HCT116 (cell line): ENCODE measurements around the gene MDH1. TPM values are rescaled to one million over a fixed set of nuclear protein-coding genes. Genes with fewer than 3 reads are reported as not detected.
A peak's percentile ranks its signal among the peaks of the same experiment; 100 is the strongest.

ENCODE experiments used
- ATAC-seq: fragments of 200-7000 bp; cut with Tn5 transposase; 2 replicates; pipeline ENCODE4 v1.9.1; 2020; ENCODE audit warnings: mild to moderate bottlenecking, moderate library complexity
- BruUV-seq: library from RNA; stranded (reverse); fragments of 400-500 nt; replicated peaks from 2 replicates; lab custom pipeline; 2021; lab: Mats Ljungman, UMichigan
- CTCF ChIA-PET: fragments of 300-600 bp; sonication (Branson Sonifier 250); formaldehyde crosslinking; loops from one replicate; lab custom pipeline; 2021; ENCODE audit warnings: antibody characterized with exemption; lab: Charles Lee
- POLR2A ChIA-PET: fragments of 300-600, 350-600 bp; sonication (Branson Sonifier 250); formaldehyde crosslinking; loops from one replicate; lab custom pipeline; 2021; ENCODE audit warnings: antibody characterized with exemption; lab: Charles Lee
- RAD21 ChIA-PET, 2 experiments: fragments of 300-600 bp; sonication (Branson Sonifier 250); formaldehyde crosslinking; loops; one replicate each; lab custom pipeline; 2023; ENCODE audit warnings: low total read pairs in 2 of 2; ENCODE audit not compliant: uncharacterized antibody in 2 of 2, unreplicated experiment in 2 of 2, low non-redundant PET in 1 of 2; lab: Charles Lee
- DNase-seq: peaks from one replicate; pipeline ENCODE4 v3.0.0-alpha.2; 2010; ENCODE audit warnings: low read depth, low spot score
- H2AFZ ChIP-seq: fragments of 200-600 bp; shearing (Covaris generic), sonication (generic); 2 replicates; pipeline ENCODE4 v1.6.1; 2017; ENCODE audit warnings: low read depth, mixed run types, mixed read lengths, antibody characterized with exemption, low read length; ENCODE audit not compliant: poor library complexity, severe bottlenecking
- H3K27ac ChIP-seq: 2 replicates; pipeline ENCODE4 v1.5.1; 2012; ENCODE audit warnings: low read depth, low read length
- H3K27me3 ChIP-seq: fragments of 200-600 bp; sonication (generic); 2 replicates; pipeline ENCODE4 v1.6.1; 2016; ENCODE audit warnings: mixed run types, low read length, mixed read lengths; ENCODE audit not compliant: insufficient read depth
- H3K36me3 ChIP-seq, 2 experiments: fragments of 200-500 bp in 1 of 2; fragments of 200-600 bp in 1 of 2; sonication (Bioruptor generic) in 1 of 2; sonication (generic) in 1 of 2; 2 replicates each; pipeline versions ENCODE4 v1.5.1 to v1.6.1; 2014 to 2016; ENCODE audit warnings: low read length in 2 of 2, inconsistent platforms in 1 of 2, mixed read lengths in 1 of 2, mixed run types in 1 of 2; ENCODE audit not compliant: insufficient read depth in 2 of 2, control insufficient read depth in 1 of 2
- H3K4me1 ChIP-seq, 2 experiments: fragments of 200-600 bp in 1 of 2; sonication (generic) in 1 of 2; 2 replicates each; pipeline versions ENCODE4 v1.5.1 to v1.6.1; 2012 to 2017; ENCODE audit warnings: low read length in 2 of 2, inconsistent platforms in 1 of 2, mild to moderate bottlenecking in 1 of 2, mixed read lengths in 1 of 2, mixed run types in 1 of 2, moderate library complexity in 1 of 2; ENCODE audit not compliant: insufficient read depth in 2 of 2, control insufficient read depth in 1 of 2
- H3K4me2 ChIP-seq: fragments of 200-600 bp; sonication (generic); 2 replicates; pipeline ENCODE4 v1.6.1; 2017; ENCODE audit warnings: mixed run types, low read length, mixed read lengths
- H3K4me3 ChIP-seq, 2 experiments: fragments of 200-600 bp in 1 of 2; sonication (generic) in 1 of 2; replicated peaks in 1 of 2; 2 replicates each; pipeline ENCODE4 v1.5.1; 2011 to 2016; ENCODE audit warnings: low read length in 2 of 2, control low read depth in 1 of 2, low read depth in 1 of 2, mild to moderate bottlenecking in 1 of 2, mixed read lengths in 1 of 2, mixed run types in 1 of 2
- H3K79me2 ChIP-seq: fragments of 200-600 bp; sonication (generic); 2 replicates; pipeline ENCODE4 v1.6.1; 2017; ENCODE audit warnings: mild to moderate bottlenecking, mixed run types, low read length, moderate library complexity, mixed read lengths; ENCODE audit not compliant: insufficient read depth
- H3K9ac ChIP-seq: fragments of 200-600 bp; sonication (generic); 2 replicates; pipeline ENCODE4 v1.6.1; 2016; ENCODE audit warnings: low read length, mixed read lengths
- H3K9me2 ChIP-seq: fragments of 200-600 bp; sonication (generic), shearing (Covaris generic); 2 replicates; pipeline ENCODE4 v1.6.1; 2017; ENCODE audit warnings: mixed run types, mild to moderate bottlenecking, moderate library complexity; ENCODE audit not compliant: insufficient read depth
- H3K9me3 ChIP-seq, 2 experiments: fragments of 200-500 bp in 1 of 2; fragments of 200-600 bp in 1 of 2; sonication (Bioruptor generic) in 1 of 2; sonication (generic) in 1 of 2; 2 replicates each; pipeline ENCODE4 v1.6.1; 2014 to 2017; ENCODE audit warnings: low read length in 2 of 2, mixed read lengths in 2 of 2, inconsistent platforms in 1 of 2, low read depth in 1 of 2, mild to moderate bottlenecking in 1 of 2, mixed run types in 1 of 2, moderate library complexity in 1 of 2; ENCODE audit not compliant: control insufficient read depth in 1 of 2, insufficient read depth in 1 of 2
- H4K20me1 ChIP-seq: fragments of 200-600 bp; sonication (generic), shearing (Covaris generic); 2 replicates; pipeline ENCODE4 v1.6.1; 2017; ENCODE audit warnings: mixed run types, mild to moderate bottlenecking, moderate library complexity; ENCODE audit not compliant: insufficient read depth
- ATF3 ChIP-seq: IDR thresholded peaks from 2 replicates; pipeline ENCODE4 v1.6.1; 2012
- CEBPB ChIP-seq: IDR thresholded peaks from 2 replicates; pipeline ENCODE4 v1.6.1; 2012; ENCODE audit warnings: low read depth
- CTCF ChIP-seq, 3 experiments: fragments of 200-600 bp in 1 of 3; sonication (generic) in 1 of 3; IDR thresholded peaks in 2 of 3; conservative IDR thresholded peaks in 1 of 3; 2 replicates each; pipeline ENCODE4 v1.5.1; 2012 to 2017; ENCODE audit warnings: low read depth in 2 of 3, low read length in 2 of 3, antibody characterized with exemption in 1 of 3, borderline replicate concordance in 1 of 3, control low read depth in 1 of 3, mild to moderate bottlenecking in 1 of 3, mixed read lengths in 1 of 3, mixed run types in 1 of 3, moderate library complexity in 1 of 3; ENCODE audit not compliant: insufficient read depth in 1 of 3
- EGR1 ChIP-seq: IDR thresholded peaks from 2 replicates; pipeline ENCODE4 v1.6.1; 2012; ENCODE audit warnings: low read depth
- ELF1 ChIP-seq: IDR thresholded peaks from 2 replicates; pipeline ENCODE4 v1.6.1; 2012; ENCODE audit warnings: low read depth, borderline replicate concordance
- EZH2phosphoT487 ChIP-seq: fragments of 200-600 bp; IDR thresholded peaks from 2 replicates; pipeline ENCODE4 v1.6.1; 2018; ENCODE audit warnings: antibody characterized with exemption, borderline replicate concordance
- FOSL1 ChIP-seq: IDR thresholded peaks from 2 replicates; pipeline ENCODE4 v1.6.1; 2012; ENCODE audit warnings: low read depth
- JUND ChIP-seq: IDR thresholded peaks from 2 replicates; pipeline ENCODE4 v1.6.1; 2012
- MAX ChIP-seq: IDR thresholded peaks from 2 replicates; pipeline ENCODE4 v1.6.1; 2012
- POLR2A ChIP-seq: IDR thresholded peaks from 2 replicates; pipeline ENCODE4 v1.7.0; 2011; ENCODE audit warnings: borderline replicate concordance; ENCODE audit not compliant: insufficient read depth, insufficient read length; ENCODE audit errors: extremely low read depth
- POLR2AphosphoS5 ChIP-seq: IDR thresholded peaks from 2 replicates; pipeline ENCODE4 v1.6.1; 2011; ENCODE audit warnings: mild to moderate bottlenecking, low read depth, low read length, moderate library complexity
- SP1 ChIP-seq: IDR thresholded peaks from 2 replicates; pipeline ENCODE4 v1.6.1; 2012; ENCODE audit warnings: low read depth
- SRF ChIP-seq: IDR thresholded peaks from 2 replicates; pipeline ENCODE4 v1.6.1; 2012; ENCODE audit warnings: low read depth
- YY1 ChIP-seq: IDR thresholded peaks from 2 replicates; pipeline ENCODE4 v1.6.1; 2011; ENCODE audit warnings: low read length, low read depth, moderate library complexity, mild to moderate bottlenecking; ENCODE audit not compliant: insufficient replicate concordance; ENCODE audit errors: extremely low read depth
- ZBTB33 ChIP-seq: IDR thresholded peaks from 2 replicates; pipeline ENCODE4 v1.6.1; 2011; ENCODE audit warnings: mild to moderate bottlenecking, low read length, moderate library complexity; ENCODE audit not compliant: insufficient replicate concordance; ENCODE audit errors: extremely low read depth
- intact Hi-C: fragments of 100-400 bp; cut with micrococcal nuclease; formaldehyde crosslinking; loops from 2 replicates; pipeline ENCODE4 v1.10.0; 2022
- total RNA-seq: library from RNA; stranded (reverse); gene quantifications from one replicate; pipeline ENCODE4 v1.2.1, GENCODE V29; 2021; ENCODE audit not compliant: unreplicated experiment

Gene MDH1
- total RNA-seq, 1 experiment from 2014 or later: 192 TPM

- peak; percentile 77 for TF ChIP-seq CEBPB
- no peak for TF ChIP-seq EZH2phosphoT487
- no peak for TF ChIP-seq ZBTB33
Observed at GRCh38 chr2:63588385-63589147, at the start of gene MDH1, which contains the start of gene WDPCP (continued).

GRCh38 chr2:63539416-63540162, 49.2 kb upstream of the MDH1 start:
- Histone ChIP-seq H3K9ac (no peak overlapping the region), H3K79me2 (no peaks in the 10 kb centered on the region), H3K36me3 (no peaks in the 10 kb centered on the region), H4K20me1 (no peaks in the 10 kb centered on the region), H3K27ac (no peak overlapping the region), H3K9me3 (no peaks in the 10 kb centered on the region), H3K4me1 (peaks cover 0 to 4% of the 10 kb centered on the region in 2 experiments; a peak in 1 of 4 replicates), H3K27me3 (no peaks in the 10 kb centered on the region), H2AFZ (no peak overlapping the region), H3K4me3 (no peak overlapping the region), H3K9me2 (no peaks in the 10 kb centered on the region), H3K4me2 (no peak overlapping the region)
- intact Hi-C loops: no loop called here
- DNase-seq (no peak), ATAC-seq (no peak)
- no TSS peak for BruUV-seq
- RAD21 ChIA-PET: no interaction called here
- POLR2A ChIA-PET: no interaction called here
- TF ChIP-seq CTCF (IDR thresholded peaks at IDR 0.05 in 2 of 3, conservative IDR thresholded peaks at IDR 0.05 in 1 of 3; ENCODE audit: borderline replicate concordance in 1 of 3, insufficient read depth in 1 of 3, low read depth in 2 of 3, low read length in 2 of 3) (no peak), SRF (no peak), YY1 (no peak), MAX (no peak), ZBTB33 (no peak), EZH2phosphoT487 (no peak), FOSL1 (no peak), POLR2A (no peak), JUND (no peak), POLR2AphosphoS5 (no peak), EGR1 (no peak), ELF1 (no peak), SP1 (no peak), ATF3 (no peak)
- CTCF ChIA-PET: no interaction called here
